Measurements from ENCODE around the gene LEFTY2. TPM values are rescaled to one million over a fixed set of nuclear protein-coding genes. Genes with fewer than 3 reads are reported as not detected.

LEFTY2 gene
- total and polyA plus RNA-seq, 12 donors, result 0.16 to 3.4 (median 0.77) TPM; not detected in 1

GRCh38 chr1:225963735-225964530, 22.9 kb upstream of the LEFTY2 start:
- no peak overlapping the region for H3K4me3 ChIP-seq
- H3K27ac ChIP-seq, result no peak overlapping the region
- peak in 1 of 7 donors; percentile 11 for DNase-seq
- H3K27me3 ChIP-seq, result no peaks in the 10 kb centered on the region
- H3K36me3 ChIP-seq (replicated peaks in 1 of 2), result no peaks in the 10 kb centered on the region
- WGBS, 4 donors, result 92 to 94% (median 93%) methylated on average over 13 to 15 of the region's 15 CpGs
- no peak for TF ChIP-seq CTCF (IDR thresholded peaks at IDR 0.05)
- no peak for TF ChIP-seq POLR2A (IDR thresholded peaks at IDR 0.05)
- intact Hi-C loops (cut with DNase I), result no loop called here
- no peaks in the 10 kb centered on the region for H3K9me3 ChIP-seq (replicated peaks in 1 of 3)
- H3K4me1 ChIP-seq (replicated peaks in 1 of 2), result no peaks in the 10 kb centered on the region

GRCh38 chr1:225962440-225962975, 21.5 kb upstream of the LEFTY2 start:
- no peaks in the 10 kb centered on the region for H3K9me3 ChIP-seq (replicated peaks in 1 of 3)
- H3K4me1 ChIP-seq (replicated peaks in 1 of 2), result no peaks in the 10 kb centered on the region
- H3K27ac ChIP-seq, result no peak overlapping the region
- TF ChIP-seq CTCF (IDR thresholded peaks at IDR 0.05) (peak in 5 of 6 experiments; percentile 23 to 55 (median 42)), POLR2A (IDR thresholded peaks at IDR 0.05) (no peak)
- no peaks in the 10 kb centered on the region for H3K36me3 ChIP-seq (replicated peaks in 1 of 2)
- 31 to 52% (median 35%) methylated on average over 13 to 21 of the region's 21 CpGs for WGBS, 4 donors
- H3K27me3 ChIP-seq, result no peaks in the 10 kb centered on the region
- no peak overlapping the region for H3K4me3 ChIP-seq
- peak in 5 of 7 donors; percentile 25 to 58 (median 50) for DNase-seq
- intact Hi-C loops (cut with DNase I), result no loop called here

- H3K27ac ChIP-seq, result no peak overlapping the region
- intact Hi-C loops (cut with DNase I), result no loop called here
- 73 to 78% (median 74%) methylated on average over 20 of the region's 20 CpGs for WGBS, 4 donors
- no peaks in the 10 kb centered on the region for H3K4me1 ChIP-seq (replicated peaks in 1 of 2)
- TF ChIP-seq POLR2A (IDR thresholded peaks at IDR 0.05), result no peak
- TF ChIP-seq CTCF (IDR thresholded peaks at IDR 0.05), result no peak
- DNase-seq, result peak in 1 of 7 donors; percentile 4
- H3K36me3 ChIP-seq (replicated peaks in 1 of 2), result no peaks in the 10 kb centered on the region
- H3K4me3 ChIP-seq, result no peak overlapping the region
- no peaks in the 10 kb centered on the region for H3K27me3 ChIP-seq
- no peaks in the 10 kb centered on the region for H3K9me3 ChIP-seq (replicated peaks in 1 of 3)
Observed at GRCh38 chr1:225961659-225962439, 20.8 kb upstream of the LEFTY2 start.

GRCh38 chr1:225958041-225958440, 17.0 kb upstream of the LEFTY2 start:
- H3K27ac ChIP-seq, result no peak overlapping the region
- 74 to 86% (median 81%) methylated on average over 2 to 3 of the region's 3 CpGs for WGBS, 4 donors
- H3K4me1 ChIP-seq (replicated peaks in 1 of 2), result no peaks in the 10 kb centered on the region
- H3K36me3 ChIP-seq (replicated peaks in 1 of 2), result no peaks in the 10 kb centered on the region
- TF ChIP-seq POLR2A (IDR thresholded peaks at IDR 0.05) (no peak), CTCF (IDR thresholded peaks at IDR 0.05) (no peak)
- H3K4me3 ChIP-seq, result no peak overlapping the region
- no peaks in the 10 kb centered on the region for H3K27me3 ChIP-seq
- DNase-seq, result no peak
- no peaks in the 10 kb centered on the region for H3K9me3 ChIP-seq (replicated peaks in 1 of 3)
- intact Hi-C loops (cut with DNase I), result no loop called here

Measured in adrenal gland (tissue), 12 donors.